Fibroblast of skin of right quadriceps (primary cell): ENCODE measurements around the gene CDH16.
"Not testable (repeated sequence)": the region's sequence is repeated elsewhere in the genome, so short reads cannot be mapped to it uniquely, and the experiment has no call there.

Source experiments
- DNase-seq: peaks from one replicate; pipeline ENCODE4 v3.0.0-alpha.2; 2013

CDH16 gene

GRCh38 chr16:66910175-66910940 is 8.3 kb downstream of the CDH16 start:
- DNase-seq = no peak

- no peak for DNase-seq
These were observed 9.7 kb downstream of the CDH16 start for GRCh38 chr16:66908762-66909559.

GRCh38 chr16:66908116-66908515 is 10.6 kb downstream of the CDH16 start:
- DNase-seq = no peak

GRCh38 chr16:66906916-66907836 is 11.5 kb downstream of the CDH16 start:
- DNase-seq = no peak

GRCh38 chr16:66905633-66906539 is 12.8 kb downstream of the CDH16 start:
- DNase-seq = no peak

- no peak for DNase-seq
These were observed 13.6 kb downstream of the CDH16 start for GRCh38 chr16:66904846-66905632.

GRCh38 chr16:66904428-66904845 is 14.2 kb downstream of the CDH16 start:
- DNase-seq = no peak

GRCh38 chr16:66903544-66904427 is 14.9 kb downstream of the CDH16 start:
- no peak for DNase-seq

GRCh38 chr16:66902648-66903543 is 15.8 kb downstream of the CDH16 start:
- DNase-seq = no peak

- DNase-seq = no peak
These were observed 17.1 kb downstream of the CDH16 start for GRCh38 chr16:66901626-66902025.

- no peak for DNase-seq
These were observed 17.8 kb downstream of the CDH16 start for GRCh38 chr16:66900721-66901441.

GRCh38 chr16:66899945-66900710 is 18.6 kb downstream of the CDH16 start:
- peak; percentile 73 for DNase-seq

- no peak for DNase-seq
These were observed 19.3 kb downstream of the CDH16 start for GRCh38 chr16:66899310-66899944.

- no peak for DNase-seq
These were observed 19.8 kb downstream of the CDH16 start for GRCh38 chr16:66898933-66899309.

GRCh38 chr16:66898207-66898606 is 20.5 kb downstream of the CDH16 start:
- DNase-seq = peak; percentile 45

- DNase-seq = not testable (repeated sequence)
These were observed 22.0 kb downstream of the CDH16 start for GRCh38 chr16:66896682-66897081.

- DNase-seq = no peak
These were observed 22.7 kb downstream of the CDH16 start for GRCh38 chr16:66895999-66896398.
